CD8-positive, alpha-beta memory T cell (primary cell): Measurements from ENCODE around the gene STAT1. TPM values are rescaled to one million over a fixed set of nuclear protein-coding genes. Genes with fewer than 3 reads are reported as not detected.

Source experiments
- CTCF ChIA-PET: fragments of 350-600 bp; sonication (Branson Sonifier 250); formaldehyde crosslinking; loops from one replicate; lab custom pipeline; 2021; ENCODE audit warnings: antibody characterized with exemption; lab: Charles Lee
- POLR2A ChIA-PET: fragments of 350-600 bp; sonication (Branson Sonifier 250); formaldehyde crosslinking; loops from one replicate; lab custom pipeline; 2021; ENCODE audit warnings: antibody characterized with exemption; lab: Charles Lee
- DNase-seq, 5 donors: peaks; one replicate each; pipeline versions ENCODE4 v3.0.0 to v3.0.0-alpha.2; 2020 to 2022; ENCODE audit warnings: mixed read lengths in 1 of 5
- H3K27ac ChIP-seq: one replicate; pipeline ENCODE4 v1.7.0; 2013; ENCODE audit warnings: low read depth, mild to moderate bottlenecking, low read length, moderate library complexity
- H3K27me3 ChIP-seq: 2 replicates; pipeline ENCODE4 v1.7.0; 2013; ENCODE audit warnings: low read length, mild to moderate bottlenecking; ENCODE audit not compliant: insufficient read depth, poor library complexity, severe bottlenecking
- H3K36me3 ChIP-seq: 2 replicates; pipeline ENCODE4 v1.7.0; 2013; ENCODE audit warnings: mild to moderate bottlenecking, low read length, moderate library complexity; ENCODE audit not compliant: insufficient read depth
- H3K4me1 ChIP-seq: 2 replicates; pipeline ENCODE4 v1.7.0; 2013; ENCODE audit warnings: mild to moderate bottlenecking, low read length, moderate library complexity; ENCODE audit not compliant: insufficient read depth
- H3K4me3 ChIP-seq: 2 replicates; pipeline ENCODE4 v1.7.0; 2013; ENCODE audit warnings: mild to moderate bottlenecking, low read length
- H3K9me3 ChIP-seq: 2 replicates; pipeline ENCODE4 v1.7.0; 2013; ENCODE audit warnings: mild to moderate bottlenecking, low read length
- H3K27ac Mint-ChIP-seq, 8 donors: one replicate each; pipeline ENCODE4 v1.8.0; 2020 to 2021; ENCODE audit warnings: mixed read lengths in 8 of 8, mild to moderate bottlenecking in 6 of 8, inconsistent platforms in 3 of 8, moderate library complexity in 3 of 8
- H3K27me3 Mint-ChIP-seq, 2 donors: one replicate each; pipeline ENCODE4 v1.8.0; 2020 to 2021; ENCODE audit warnings: mixed read lengths in 2 of 2, mild to moderate bottlenecking in 1 of 2, moderate library complexity in 1 of 2
- H3K36me3 Mint-ChIP-seq, 3 donors: one replicate each; pipeline ENCODE4 v1.8.0; 2020 to 2021; ENCODE audit warnings: mixed read lengths in 3 of 3, inconsistent platforms in 1 of 3, mild to moderate bottlenecking in 1 of 3
- H3K4me1 Mint-ChIP-seq, 3 donors: one replicate each; pipeline ENCODE4 v1.8.0; 2020 to 2021; ENCODE audit warnings: mixed read lengths in 3 of 3, inconsistent platforms in 1 of 3, mild to moderate bottlenecking in 1 of 3
- H3K4me3 Mint-ChIP-seq, 7 donors: one replicate each; pipeline ENCODE4 v1.8.0; 2020 to 2021; ENCODE audit warnings: mixed read lengths in 7 of 7, mild to moderate bottlenecking in 6 of 7, moderate library complexity in 4 of 7, inconsistent platforms in 2 of 7
- H3K9me3 Mint-ChIP-seq, 5 donors: one replicate each; pipeline ENCODE4 v1.8.0; 2020 to 2022; ENCODE audit warnings: mixed read lengths in 5 of 5, mild to moderate bottlenecking in 3 of 5, moderate library complexity in 2 of 5, inconsistent platforms in 1 of 5
- polyA plus RNA-seq: library from polyadenylated mRNA; unstranded; fragments of 300-500 nt; fragmentation: Illumina TruSeq; gene quantifications from one replicate; pipeline ENCODE4 v1.2.3, GENCODE V29; 2021
- total RNA-seq, 2 experiments: library from RNA; stranded (reverse); gene quantifications; one replicate each; pipeline ENCODE4 v1.2.3, GENCODE V29; 2021

The STAT1 gene
- total and polyA plus RNA-seq, 3 experiments from 2014 or later = 142 to 173 (median 145) TPM

DNA sequence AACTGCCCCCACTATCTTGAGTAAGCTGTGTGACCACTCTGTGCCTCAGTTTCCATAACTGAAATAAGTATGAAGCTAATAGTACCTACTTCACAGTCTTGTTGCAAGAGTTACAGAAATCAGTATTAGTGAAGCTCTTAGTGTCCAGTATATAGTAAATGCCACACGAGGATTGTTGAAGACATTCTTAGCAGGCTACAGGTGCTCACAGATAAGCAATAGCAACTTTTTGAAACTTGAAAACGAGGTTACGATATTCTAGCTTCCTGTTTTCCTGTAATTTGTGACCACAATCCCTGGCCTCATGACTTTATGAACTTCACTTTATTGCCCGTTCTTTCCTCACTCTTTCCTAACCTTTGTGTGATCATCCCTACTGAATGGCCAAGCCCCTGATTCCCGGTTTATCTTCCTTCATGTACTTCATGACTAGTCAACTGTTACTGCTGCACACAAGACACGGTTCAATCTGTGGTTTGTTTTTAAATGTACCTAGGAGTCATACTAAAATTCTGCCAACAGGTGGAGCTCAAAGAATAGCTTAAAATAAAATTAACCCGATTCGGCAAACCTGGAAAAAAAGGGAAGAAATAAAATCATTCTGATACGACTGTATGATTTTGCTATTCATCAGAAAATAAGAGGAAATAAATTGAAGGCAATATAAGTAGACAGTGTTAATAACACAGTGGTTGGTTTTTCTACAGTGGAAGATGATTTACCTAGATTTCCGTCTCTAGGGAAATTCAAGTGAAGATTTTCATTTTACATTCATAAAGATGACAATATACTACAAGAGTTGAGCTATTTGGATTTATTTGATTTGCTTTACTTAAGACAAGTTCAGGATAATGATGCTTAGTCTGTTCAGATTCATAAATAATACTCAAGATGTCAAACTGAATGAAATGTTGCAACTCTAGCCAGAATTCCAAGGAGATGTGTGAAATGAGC lies 38.1 kb upstream of the STAT1 start:
- Mint-ChIP-seq H3K36me3 (peaks cover 2 to 26% (median 7%) of the 10 kb centered on the region in 3 donors), H3K4me3 (no peak overlapping the region), H3K27me3 (no peaks in the 10 kb centered on the region), H3K27ac (no peak overlapping the region), H3K9me3 (no peaks in the 10 kb centered on the region), H3K4me1 (peaks cover 22 to 34% (median 24%) of the 10 kb centered on the region in 3 donors)
- ChIA-PET CTCF (interaction anchor here (0.7 to 11.5 kb wide), 31 partner anchors 10 to 624 kb away, joined by 3 to 390 read pairs (median 4); partner anchors contain the start of gene STAT4), POLR2A (interaction anchor here (0.7 to 2.8 kb wide), 8 partner anchors 10 to 106 kb away, joined by 3 to 17 read pairs (median 4); partner anchors contain the start of genes STAT1 and STAT4)
- no peaks in the 10 kb centered on the region for H3K36me3 ChIP-seq
- no peak overlapping the region for H3K27ac ChIP-seq
- H3K4me3 ChIP-seq = no peak overlapping the region
- DNase-seq = peak in 2 of 5 donors; percentile 53 to 65
- H3K27me3 ChIP-seq = no peaks in the 10 kb centered on the region
- no peaks in the 10 kb centered on the region for H3K9me3 ChIP-seq
- peaks cover 18% of the 10 kb centered on the region for H3K4me1 ChIP-seq

DNA sequence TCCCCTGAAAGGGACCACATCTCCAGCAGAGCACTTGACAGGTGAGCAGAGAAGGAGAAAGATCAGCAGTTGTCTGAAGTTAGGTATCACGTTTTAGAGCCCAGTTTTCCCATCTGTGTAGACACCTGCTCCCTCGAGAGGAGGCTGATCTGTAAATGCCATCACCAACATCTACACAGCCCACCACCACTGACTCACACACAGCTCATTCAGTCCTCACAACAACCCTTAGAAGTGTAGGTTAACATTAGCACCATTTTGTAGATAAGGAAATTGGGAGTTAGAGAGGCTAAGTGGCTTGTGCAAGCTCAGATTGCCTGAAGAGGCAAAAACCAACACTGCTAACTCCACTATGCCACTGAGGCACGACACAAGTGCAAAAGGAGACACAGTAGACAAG lies 37.2 kb upstream of the STAT1 start:
- Histone ChIP-seq H3K4me1 (peaks cover 9% of the 10 kb centered on the region), H3K27me3 (no peaks in the 10 kb centered on the region), H3K36me3 (no peaks in the 10 kb centered on the region), H3K4me3 (no peak overlapping the region), H3K9me3 (no peaks in the 10 kb centered on the region), H3K27ac (no peak overlapping the region)
- Mint-ChIP-seq H3K36me3 (peaks cover 3 to 24% (median 5%) of the 10 kb centered on the region in 3 donors), H3K27me3 (no peaks in the 10 kb centered on the region), H3K27ac (no peak overlapping the region), H3K9me3 (no peaks in the 10 kb centered on the region), H3K4me1 (peaks cover 14 to 26% (median 15%) of the 10 kb centered on the region in 3 donors), H3K4me3 (no peak overlapping the region)
- CTCF ChIA-PET = interaction anchor here (0.8 to 11.5 kb wide), 21 partner anchors 9 to 470 kb away, joined by 3 to 390 read pairs (median 6); partner anchors contain the start of gene STAT4
- no peak for DNase-seq
- POLR2A ChIA-PET = interaction anchor here (1.2 to 2.8 kb wide), 4 partner anchors 98 to 107 kb away, joined by 4 to 17 read pairs (median 11); partner anchors contain the start of gene STAT4

DNA sequence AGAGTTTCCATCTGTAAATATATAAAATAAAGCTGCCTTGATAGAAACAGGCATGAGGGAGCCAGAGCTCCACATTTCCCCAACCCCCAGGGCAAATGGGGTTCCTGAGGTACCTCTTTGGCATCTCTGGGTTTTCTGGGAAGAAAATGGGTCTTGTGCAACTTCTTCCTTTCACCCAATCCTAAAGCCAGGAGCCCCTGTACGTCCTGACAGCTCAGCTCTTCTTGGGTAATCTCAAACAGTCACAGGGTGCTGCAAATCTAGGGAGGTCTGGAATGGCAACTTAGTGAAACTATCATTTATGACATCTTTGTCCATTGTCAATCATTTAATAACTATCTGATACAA lies 36.6 kb upstream of the STAT1 start:
- Histone ChIP-seq H3K36me3 (no peaks in the 10 kb centered on the region), H3K4me3 (no peak overlapping the region), H3K9me3 (no peaks in the 10 kb centered on the region), H3K27me3 (no peaks in the 10 kb centered on the region), H3K4me1 (peaks cover 6% of the 10 kb centered on the region), H3K27ac (no peak overlapping the region)
- CTCF ChIA-PET = interaction anchor here (0.8 to 11.5 kb wide), 15 partner anchors 10 to 471 kb away, joined by 3 to 390 read pairs (median 6); partner anchors contain the start of gene STAT4
- DNase-seq = no peak
- H3K4me3 Mint-ChIP-seq = peak overlapping the region in 2 of 7 donors; percentile 1 to 45
- POLR2A ChIA-PET = interaction anchor here (0.7 to 2.8 kb wide), 3 partner anchors 10 to 179 kb away, joined by 3 to 15 read pairs (median 4); partner anchors contain the start of gene STAT4
- H3K9me3 Mint-ChIP-seq = no peaks in the 10 kb centered on the region
- H3K36me3 Mint-ChIP-seq = peaks cover 7 to 25% (median 8%) of the 10 kb centered on the region in 3 donors
- H3K27me3 Mint-ChIP-seq = no peaks in the 10 kb centered on the region
- peak overlapping the region in 4 of 8 donors; percentile 14 to 85 (median 52) for H3K27ac Mint-ChIP-seq
- peaks cover 8 to 21% (median 9%) of the 10 kb centered on the region in 3 donors for H3K4me1 Mint-ChIP-seq

DNA sequence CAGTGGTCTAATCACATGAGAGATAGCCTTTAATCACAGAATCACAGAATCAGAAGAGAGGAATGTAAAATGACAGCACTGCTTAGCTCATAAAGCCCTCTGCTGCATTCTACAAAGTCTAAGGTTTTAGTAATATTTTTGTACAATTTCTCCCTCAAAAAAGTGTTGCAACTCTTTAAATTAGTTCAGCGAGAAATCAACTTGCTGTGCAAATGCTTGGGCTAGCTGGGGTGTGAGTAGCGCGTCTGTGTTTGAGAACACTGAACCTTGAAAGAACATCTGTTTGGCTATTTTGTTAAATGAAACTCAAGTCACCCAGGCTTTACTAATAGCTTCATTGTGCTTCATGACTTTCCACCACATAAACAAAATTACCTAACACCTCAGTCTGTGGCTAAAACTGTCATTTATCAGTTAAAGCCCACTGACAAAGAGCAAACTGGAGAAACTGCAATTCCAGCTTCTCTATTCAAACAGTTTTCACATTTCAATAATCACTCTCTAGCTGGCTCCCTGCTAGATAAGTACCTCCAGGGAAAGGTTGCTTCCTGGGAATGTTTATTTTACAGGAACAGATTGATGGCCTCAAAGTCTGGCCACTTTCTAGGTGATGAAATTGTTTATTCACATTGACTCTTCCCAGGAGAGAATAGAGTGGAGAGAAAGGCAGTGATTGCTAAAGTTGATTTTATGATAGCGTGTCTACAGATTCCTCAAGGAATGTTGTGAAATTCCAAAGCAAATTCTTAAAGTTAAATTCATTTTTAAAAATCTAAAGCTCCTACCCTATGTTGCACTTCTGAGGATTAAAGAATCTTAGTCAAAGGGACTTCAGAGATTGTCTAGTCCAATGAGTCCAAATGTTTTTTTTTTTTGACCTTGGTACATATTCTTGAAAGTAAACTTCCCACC lies 36.0 kb upstream of the STAT1 start:
- H3K27me3 Mint-ChIP-seq = no peaks in the 10 kb centered on the region
- H3K36me3 ChIP-seq = no peaks in the 10 kb centered on the region
- no peak overlapping the region for H3K27ac ChIP-seq
- ChIA-PET POLR2A (interaction anchor here (0.5 to 2.8 kb wide), 5 partner anchors 8 to 238 kb away, joined by 3 to 15 read pairs (median 3); partner anchors contain the start of gene STAT4), CTCF (interaction anchor here (0.8 to 11.5 kb wide), 10 partner anchors 9 to 200 kb away, joined by 3 to 390 read pairs (median 6); partner anchors contain the start of gene STAT4)
- H3K4me1 Mint-ChIP-seq = peaks cover 7 to 20% (median 7%) of the 10 kb centered on the region in 3 donors
- no peaks in the 10 kb centered on the region for H3K27me3 ChIP-seq
- no peaks in the 10 kb centered on the region for H3K9me3 Mint-ChIP-seq
- H3K36me3 Mint-ChIP-seq = peaks cover 8 to 31% (median 13%) of the 10 kb centered on the region in 3 donors
- H3K9me3 ChIP-seq = no peaks in the 10 kb centered on the region
- H3K4me1 ChIP-seq = peaks cover 6% of the 10 kb centered on the region
- no peak overlapping the region for H3K4me3 ChIP-seq
- no peak for DNase-seq
- peak overlapping the region in 3 of 7 donors; percentile 23 to 56 (median 51) for H3K4me3 Mint-ChIP-seq
- peak overlapping the region in 7 of 8 donors; percentile 21 to 85 (median 69) for H3K27ac Mint-ChIP-seq

DNA sequence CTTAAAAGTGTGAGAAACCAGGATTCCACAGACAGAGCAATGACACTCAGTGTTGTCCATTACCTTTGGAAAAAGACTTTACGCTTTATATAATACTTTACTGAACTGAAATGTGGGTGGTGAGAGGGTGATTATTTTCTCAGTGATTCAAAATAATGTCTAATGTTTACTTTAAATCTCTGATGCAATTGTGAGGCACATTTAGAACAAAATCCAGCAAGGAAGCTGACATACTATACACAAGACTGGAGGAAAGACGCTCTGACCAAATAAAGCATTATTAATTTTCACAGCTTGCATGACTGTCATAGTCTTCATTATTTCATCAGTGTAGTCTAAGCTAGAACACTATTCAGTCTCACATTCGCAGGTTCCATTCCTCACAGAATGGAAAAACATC lies 34.1 kb upstream of the STAT1 start:
- peak overlapping the region in 1 of 8 donors; percentile 58 for H3K27ac Mint-ChIP-seq
- ChIA-PET CTCF (interaction anchor here (1.2 to 11.5 kb wide), 4 partner anchors 12 to 117 kb away, joined by 3 to 390 read pairs (median 3); partner anchors contain the start of gene STAT4), POLR2A (no interaction called here)
- Histone ChIP-seq H3K4me3 (no peak overlapping the region), H3K4me1 (peaks cover 6% of the 10 kb centered on the region), H3K9me3 (no peaks in the 10 kb centered on the region), H3K27me3 (no peaks in the 10 kb centered on the region), H3K27ac (no peak overlapping the region), H3K36me3 (peaks cover 4% of the 10 kb centered on the region)
- H3K36me3 Mint-ChIP-seq = peaks cover 11 to 34% (median 32%) of the 10 kb centered on the region in 3 donors
- H3K27me3 Mint-ChIP-seq = no peaks in the 10 kb centered on the region
- H3K4me1 Mint-ChIP-seq = peaks cover 0 to 14% (median 0%) of the 10 kb centered on the region in 3 donors
- no peak overlapping the region for H3K4me3 Mint-ChIP-seq
- H3K9me3 Mint-ChIP-seq = peaks cover 0 to 4% (median 0%) of the 10 kb centered on the region in 5 donors
- no peak for DNase-seq

DNA sequence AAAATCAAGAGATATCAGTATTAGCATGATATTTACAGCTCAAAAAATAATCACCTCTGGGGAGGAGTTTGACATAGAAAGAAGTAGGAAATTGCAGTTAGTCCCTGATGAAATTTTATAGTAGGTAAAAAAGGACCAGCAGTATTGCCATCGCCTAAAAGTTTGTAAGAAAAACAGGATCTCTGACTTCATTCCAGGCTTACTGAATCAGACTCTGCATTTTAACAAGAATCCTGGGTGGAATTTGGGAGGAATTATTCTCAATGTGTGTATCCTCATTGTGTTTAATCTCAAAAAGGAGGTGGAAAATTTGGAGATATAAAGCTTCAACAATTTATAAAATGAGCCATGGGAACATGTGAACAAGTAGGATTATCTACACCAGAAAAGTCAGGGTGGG lies 31.2 kb upstream of the STAT1 start:
- H3K9me3 ChIP-seq = no peaks in the 10 kb centered on the region
- peaks cover 0 to 4% (median 0%) of the 10 kb centered on the region in 5 donors for H3K9me3 Mint-ChIP-seq
- no peaks in the 10 kb centered on the region for H3K27me3 ChIP-seq
- ChIA-PET POLR2A (no interaction called here), CTCF (no interaction called here)
- H3K27ac Mint-ChIP-seq = peak overlapping the region in 3 of 8 donors; percentile 10 to 37 (median 36)
- DNase-seq = no peak
- H3K4me1 Mint-ChIP-seq = peaks cover 8 to 13% (median 11%) of the 10 kb centered on the region in 3 donors
- H3K36me3 ChIP-seq = peaks cover 4% of the 10 kb centered on the region
- H3K4me3 ChIP-seq = no peak overlapping the region
- no peaks in the 10 kb centered on the region for H3K4me1 ChIP-seq
- no peaks in the 10 kb centered on the region for H3K27me3 Mint-ChIP-seq
- H3K27ac ChIP-seq = no peak overlapping the region
- H3K36me3 Mint-ChIP-seq = peaks cover 7 to 46% (median 33%) of the 10 kb centered on the region in 3 donors
- H3K4me3 Mint-ChIP-seq = no peak overlapping the region

DNA sequence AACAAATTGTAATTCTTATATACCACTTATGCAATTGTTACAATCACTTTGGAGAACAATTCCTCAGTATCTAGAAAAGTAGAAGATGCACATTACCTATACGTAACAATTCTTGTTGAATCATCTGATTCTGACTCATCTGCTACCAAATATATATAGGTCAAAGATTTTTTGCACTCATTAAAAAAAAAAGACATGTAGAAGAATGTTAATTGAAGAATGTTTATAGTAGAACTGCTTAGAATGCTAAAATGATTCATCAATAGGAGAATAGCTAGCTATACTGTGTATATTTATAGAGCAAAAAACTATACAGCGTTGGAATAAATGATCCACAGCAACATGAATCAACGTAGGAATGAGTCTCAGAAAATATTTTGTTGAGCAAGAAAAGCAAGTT lies 29.5 kb upstream of the STAT1 start:
- no peaks in the 10 kb centered on the region for H3K9me3 ChIP-seq
- Mint-ChIP-seq H3K4me3 (no peak overlapping the region), H3K27ac (no peak overlapping the region), H3K9me3 (peaks cover 0 to 4% (median 0%) of the 10 kb centered on the region in 5 donors), H3K4me1 (peaks cover 20 to 26% (median 25%) of the 10 kb centered on the region in 3 donors), H3K27me3 (no peaks in the 10 kb centered on the region), H3K36me3 (peaks cover 13 to 59% (median 33%) of the 10 kb centered on the region in 3 donors)
- H3K27me3 ChIP-seq = no peaks in the 10 kb centered on the region
- H3K36me3 ChIP-seq = peaks cover 16% of the 10 kb centered on the region
- peaks cover 16% of the 10 kb centered on the region for H3K4me1 ChIP-seq
- DNase-seq = no peak
- no peak overlapping the region for H3K27ac ChIP-seq
- CTCF ChIA-PET = no interaction called here
- no peak overlapping the region for H3K4me3 ChIP-seq
- POLR2A ChIA-PET = no interaction called here
